ENCODE measurements around the gene IMMP2L. TPM values are rescaled to one million over a fixed set of nuclear protein-coding genes. Genes with fewer than 3 reads are reported as not detected.

Gene IMMP2L
- total and polyA plus RNA-seq, 4 donors = 7.3 to 21.1 (median 12.4) TPM

DNA sequence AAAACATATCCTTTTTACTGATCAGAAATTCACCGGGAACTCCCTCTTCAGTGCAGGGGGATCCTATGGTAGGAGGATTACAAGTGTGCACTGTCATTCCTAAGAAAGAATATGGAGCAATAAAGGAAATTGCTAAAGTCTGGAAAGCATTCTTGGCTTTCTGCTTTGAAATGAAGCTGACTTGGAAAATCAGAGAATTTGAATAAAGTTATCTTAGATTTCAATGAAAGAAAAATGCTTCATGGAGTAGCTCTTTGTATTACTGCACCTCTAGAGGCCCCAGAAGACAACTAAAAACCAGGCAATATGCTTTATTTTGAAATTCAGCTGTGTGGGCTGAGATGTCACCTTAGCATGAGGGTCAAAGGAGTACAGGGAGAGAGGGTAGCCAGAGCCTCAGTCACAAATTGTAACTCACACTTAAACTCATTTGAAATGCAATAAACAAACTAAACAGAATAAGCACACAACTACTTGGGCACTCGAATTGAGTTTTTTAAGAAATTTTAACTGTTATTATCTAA, 102.5 kb downstream of the IMMP2L start:
- Histone ChIP-seq H3K9me3 (ENCODE audit: control insufficient read depth in 4 of 4, low read length in 3 of 4) (no peaks in the 10 kb centered on the region), H3K4me1 (ENCODE audit: control insufficient read depth in 4 of 4, insufficient read depth in 4 of 4, low read length in 3 of 4) (no peaks in the 10 kb centered on the region), H3K36me3 (ENCODE audit: control insufficient read depth in 4 of 4, insufficient read depth in 3 of 4, low read depth in 1 of 4, low read length in 3 of 4) (no peaks in the 10 kb centered on the region), H3K4me3 (ENCODE audit: low read depth in 1 of 3, low read length in 3 of 3) (no peak overlapping the region), H3K27me3 (ENCODE audit: control insufficient read depth in 4 of 4, insufficient read depth in 4 of 4, low read length in 3 of 4) (no peaks in the 10 kb centered on the region), H3K9ac (ENCODE audit: low read depth in 1 of 2, low read length in 2 of 2) (no peak overlapping the region), H3K27ac (ENCODE audit: low read depth in 1 of 2, low read length in 2 of 2) (no peak overlapping the region)
- 90% methylated on average over 2 of the region's 2 CpGs for WGBS
- TF ChIP-seq GABPA (IDR thresholded peaks at IDR 0.05 in 1 of 2, conservative IDR thresholded peaks at IDR 0.05 in 1 of 2) (no peak), FOXA1 (IDR thresholded peaks at IDR 0.05) (no peak), YY1 (IDR thresholded peaks at IDR 0.05) (no peak), RAD21 (IDR thresholded peaks at IDR 0.05) (no peak), JUND (IDR thresholded peaks at IDR 0.05) (no peak), HNF4G (IDR thresholded peaks at IDR 0.05) (no peak), RXRA (IDR thresholded peaks at IDR 0.05) (no peak), EGR1 (IDR thresholded peaks at IDR 0.05; ENCODE audit: low read depth in 2 of 2) (no peak), NR2F2 (IDR thresholded peaks at IDR 0.05) (no peak), HNF4A (conservative IDR thresholded peaks at IDR 0.05) (no peak), TAF1 (conservative IDR thresholded peaks at IDR 0.05) (no peak), FOXA2 (IDR thresholded peaks at IDR 0.05) (no peak)
- TF ChIP-seq, protein P1, sequence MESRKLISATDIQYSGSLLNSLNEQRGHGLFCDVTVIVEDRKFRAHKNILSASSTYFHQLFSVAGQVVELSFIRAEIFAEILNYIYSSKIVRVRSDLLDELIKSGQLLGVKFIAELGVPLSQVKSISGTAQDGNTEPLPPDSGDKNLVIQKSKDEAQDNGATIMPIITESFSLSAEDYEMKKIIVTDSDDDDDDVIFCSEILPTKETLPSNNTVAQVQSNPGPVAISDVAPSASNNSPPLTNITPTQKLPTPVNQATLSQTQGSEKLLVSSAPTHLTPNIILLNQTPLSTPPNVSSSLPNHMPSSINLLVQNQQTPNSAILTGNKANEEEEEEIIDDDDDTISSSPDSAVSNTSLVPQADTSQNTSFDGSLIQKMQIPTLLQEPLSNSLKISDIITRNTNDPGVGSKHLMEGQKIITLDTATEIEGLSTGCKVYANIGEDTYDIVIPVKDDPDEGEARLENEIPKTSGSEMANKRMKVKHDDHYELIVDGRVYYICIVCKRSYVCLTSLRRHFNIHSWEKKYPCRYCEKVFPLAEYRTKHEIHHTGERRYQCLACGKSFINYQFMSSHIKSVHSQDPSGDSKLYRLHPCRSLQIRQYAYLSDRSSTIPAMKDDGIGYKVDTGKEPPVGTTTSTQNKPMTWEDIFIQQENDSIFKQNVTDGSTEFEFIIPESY (IDR thresholded peaks at IDR 0.05) = no peak
- TF ChIP-seq, protein P2, sequence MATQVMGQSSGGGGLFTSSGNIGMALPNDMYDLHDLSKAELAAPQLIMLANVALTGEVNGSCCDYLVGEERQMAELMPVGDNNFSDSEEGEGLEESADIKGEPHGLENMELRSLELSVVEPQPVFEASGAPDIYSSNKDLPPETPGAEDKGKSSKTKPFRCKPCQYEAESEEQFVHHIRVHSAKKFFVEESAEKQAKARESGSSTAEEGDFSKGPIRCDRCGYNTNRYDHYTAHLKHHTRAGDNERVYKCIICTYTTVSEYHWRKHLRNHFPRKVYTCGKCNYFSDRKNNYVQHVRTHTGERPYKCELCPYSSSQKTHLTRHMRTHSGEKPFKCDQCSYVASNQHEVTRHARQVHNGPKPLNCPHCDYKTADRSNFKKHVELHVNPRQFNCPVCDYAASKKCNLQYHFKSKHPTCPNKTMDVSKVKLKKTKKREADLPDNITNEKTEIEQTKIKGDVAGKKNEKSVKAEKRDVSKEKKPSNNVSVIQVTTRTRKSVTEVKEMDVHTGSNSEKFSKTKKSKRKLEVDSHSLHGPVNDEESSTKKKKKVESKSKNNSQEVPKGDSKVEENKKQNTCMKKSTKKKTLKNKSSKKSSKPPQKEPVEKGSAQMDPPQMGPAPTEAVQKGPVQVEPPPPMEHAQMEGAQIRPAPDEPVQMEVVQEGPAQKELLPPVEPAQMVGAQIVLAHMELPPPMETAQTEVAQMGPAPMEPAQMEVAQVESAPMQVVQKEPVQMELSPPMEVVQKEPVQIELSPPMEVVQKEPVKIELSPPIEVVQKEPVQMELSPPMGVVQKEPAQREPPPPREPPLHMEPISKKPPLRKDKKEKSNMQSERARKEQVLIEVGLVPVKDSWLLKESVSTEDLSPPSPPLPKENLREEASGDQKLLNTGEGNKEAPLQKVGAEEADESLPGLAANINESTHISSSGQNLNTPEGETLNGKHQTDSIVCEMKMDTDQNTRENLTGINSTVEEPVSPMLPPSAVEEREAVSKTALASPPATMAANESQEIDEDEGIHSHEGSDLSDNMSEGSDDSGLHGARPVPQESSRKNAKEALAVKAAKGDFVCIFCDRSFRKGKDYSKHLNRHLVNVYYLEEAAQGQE (IDR thresholded peaks at IDR 0.05) = no peak
- TF ChIP-seq, protein P3, sequence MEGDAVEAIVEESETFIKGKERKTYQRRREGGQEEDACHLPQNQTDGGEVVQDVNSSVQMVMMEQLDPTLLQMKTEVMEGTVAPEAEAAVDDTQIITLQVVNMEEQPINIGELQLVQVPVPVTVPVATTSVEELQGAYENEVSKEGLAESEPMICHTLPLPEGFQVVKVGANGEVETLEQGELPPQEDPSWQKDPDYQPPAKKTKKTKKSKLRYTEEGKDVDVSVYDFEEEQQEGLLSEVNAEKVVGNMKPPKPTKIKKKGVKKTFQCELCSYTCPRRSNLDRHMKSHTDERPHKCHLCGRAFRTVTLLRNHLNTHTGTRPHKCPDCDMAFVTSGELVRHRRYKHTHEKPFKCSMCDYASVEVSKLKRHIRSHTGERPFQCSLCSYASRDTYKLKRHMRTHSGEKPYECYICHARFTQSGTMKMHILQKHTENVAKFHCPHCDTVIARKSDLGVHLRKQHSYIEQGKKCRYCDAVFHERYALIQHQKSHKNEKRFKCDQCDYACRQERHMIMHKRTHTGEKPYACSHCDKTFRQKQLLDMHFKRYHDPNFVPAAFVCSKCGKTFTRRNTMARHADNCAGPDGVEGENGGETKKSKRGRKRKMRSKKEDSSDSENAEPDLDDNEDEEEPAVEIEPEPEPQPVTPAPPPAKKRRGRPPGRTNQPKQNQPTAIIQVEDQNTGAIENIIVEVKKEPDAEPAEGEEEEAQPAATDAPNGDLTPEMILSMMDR (IDR thresholded peaks at IDR 0.05; ENCODE audit: low read depth, low read length, missing input control) = no peak
- TF ChIP-seq, protein P4, sequence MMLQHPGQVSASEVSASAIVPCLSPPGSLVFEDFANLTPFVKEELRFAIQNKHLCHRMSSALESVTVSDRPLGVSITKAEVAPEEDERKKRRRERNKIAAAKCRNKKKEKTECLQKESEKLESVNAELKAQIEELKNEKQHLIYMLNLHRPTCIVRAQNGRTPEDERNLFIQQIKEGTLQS (IDR thresholded peaks at IDR 0.05) = no peak
- no peak for DNase-seq (ENCODE audit: low spot score)

All from liver (tissue), 9 donors.